Large intestine (tissue), 1 donor: ENCODE results near the gene MCIDAS. TPM values are rescaled to one million over a fixed set of nuclear protein-coding genes. Genes with fewer than 3 reads are reported as not detected.

Experiments
- polyA plus RNA-seq: library from polyadenylated mRNA; unstranded; fragments of 120-200 nt; gene quantifications from one replicate; pipeline ENCODE4 v1.2.1, GENCODE V29; 2013

The MCIDAS gene
- polyA plus RNA-seq, 1 donor, result not detected

Other genes starting within 250 kb of the MCIDAS start
- gene ESM1, start 241.7 kb downstream of the MCIDAS start, polyA plus RNA-seq, result 2.9 TPM
- gene GZMK, start 203.1 kb downstream of the MCIDAS start, polyA plus RNA-seq, result 1.7 TPM
- 14.9 TPM for gene GZMA, start 124.7 kb downstream of the MCIDAS start, polyA plus RNA-seq
- 19.7 TPM for gene GPX8, start 67.1 kb downstream of the MCIDAS start, polyA plus RNA-seq
- 0.15 TPM for gene CDC20B, start 54.1 kb downstream of the MCIDAS start, polyA plus RNA-seq
- not detected for gene CCNO, start 6.3 kb upstream of the MCIDAS start, polyA plus RNA-seq
- 28.3 TPM for gene DHX29, start 80.4 kb upstream of the MCIDAS start, polyA plus RNA-seq
- gene MTREX, start 80.7 kb upstream of the MCIDAS start, polyA plus RNA-seq, result 64.7 TPM